Measurements from ENCODE around the gene SEC14L2.

SEC14L2 gene

DNA sequence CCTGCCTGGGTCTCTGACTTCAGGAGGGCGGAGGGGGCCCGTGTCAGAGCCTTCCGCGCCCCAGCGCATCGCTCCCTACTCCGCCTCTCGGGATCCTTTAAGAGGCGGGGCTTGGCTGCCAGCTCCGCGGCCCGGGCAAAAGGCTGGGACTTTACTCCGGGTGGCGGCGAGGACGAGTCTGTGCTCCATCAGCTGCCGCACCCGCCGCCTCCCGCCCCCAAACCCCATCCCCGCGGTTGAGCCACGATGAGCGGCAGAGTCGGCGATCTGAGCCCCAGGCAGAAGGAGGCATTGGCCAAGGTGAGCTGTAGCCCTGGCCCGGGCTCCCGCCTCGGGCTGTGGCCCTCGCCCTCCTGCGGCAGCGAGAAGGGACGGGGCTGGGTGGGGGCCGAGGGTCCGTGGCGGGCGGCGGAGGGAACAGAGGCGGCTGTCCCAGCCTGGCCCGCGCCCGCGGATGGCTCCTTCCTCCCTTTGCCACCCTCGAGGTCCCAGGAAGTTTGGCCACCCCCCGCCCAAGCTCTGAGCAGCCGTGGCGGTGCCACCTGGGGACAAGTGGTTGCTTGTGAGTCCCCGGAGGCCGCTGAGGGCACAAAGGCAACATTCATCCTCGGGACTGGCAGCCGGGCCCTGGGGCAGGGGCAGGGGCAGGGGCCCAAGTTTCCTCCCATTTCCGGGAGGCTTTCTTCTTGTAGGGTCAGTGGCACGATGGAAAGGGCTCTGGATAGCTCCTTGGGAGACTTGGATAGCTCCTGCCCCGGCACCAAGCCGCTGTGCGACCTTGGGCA is at the start of gene SEC14L2:
SEC14L2 (plus strand) TSS at position 148 of the 785 bp plus-strand sequence; CDS start at position 247, 99 bp downstream.
- FAIRE-seq: no peak
- DNase-seq (ENCODE audit: extremely low spot score, insufficient read length, low read depth): no peak

GRCh38 chr22:30347255-30347892 is 49.4 kb upstream of the SEC14L2 start:
- no peak for FAIRE-seq
- DNase-seq (ENCODE audit: extremely low spot score, insufficient read length, low read depth): no peak

- FAIRE-seq: no peak
- DNase-seq (ENCODE audit: extremely low spot score, insufficient read length, low read depth): no peak
Measured at GRCh38 chr22:30348404-30348803, 48.4 kb upstream of the SEC14L2 start.

DNA sequence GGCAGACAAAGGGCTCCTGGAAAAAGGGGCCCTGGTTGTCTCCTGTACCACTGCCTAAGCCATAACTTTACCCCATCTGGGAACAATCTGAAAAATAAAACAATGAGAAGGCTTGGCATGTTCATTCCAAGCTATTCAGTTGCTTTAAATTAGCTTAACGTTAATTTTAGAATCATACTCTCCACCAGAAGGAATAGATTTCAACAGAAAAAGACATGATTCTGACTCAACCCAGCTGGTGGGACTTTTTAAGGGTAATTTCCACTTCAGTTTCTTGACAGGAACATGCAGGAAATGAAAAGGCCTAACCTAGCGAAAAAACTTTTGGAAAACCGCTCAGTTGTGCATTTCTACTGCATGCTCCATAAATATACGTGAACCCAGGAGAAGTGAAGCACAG is 48.0 kb upstream of the SEC14L2 start:
- DNase-seq (ENCODE audit: extremely low spot score, insufficient read length, low read depth): no peak
- FAIRE-seq: no peak

DNA sequence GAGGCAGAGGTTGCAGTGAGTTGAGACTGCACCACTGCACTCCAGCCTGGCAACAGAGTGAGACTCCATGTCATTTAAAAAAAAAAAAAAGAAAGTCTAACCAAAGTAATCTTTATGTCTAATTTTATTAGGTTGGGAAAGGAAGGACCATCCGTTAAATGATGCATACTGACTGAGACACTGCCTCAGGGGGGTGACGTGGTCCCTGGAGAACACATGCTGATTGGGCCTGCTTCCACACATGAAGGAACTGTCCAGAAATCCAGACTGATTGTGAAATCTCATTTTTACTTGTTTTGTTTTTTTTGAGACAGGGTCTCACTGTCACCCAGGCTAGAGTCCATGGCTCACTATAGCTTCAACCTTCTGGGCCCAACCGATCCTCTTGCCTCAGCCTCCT is 45.6 kb upstream of the SEC14L2 start:
- DNase-seq (ENCODE audit: extremely low spot score, insufficient read length, low read depth) (no peak), FAIRE-seq (no peak)

DNA sequence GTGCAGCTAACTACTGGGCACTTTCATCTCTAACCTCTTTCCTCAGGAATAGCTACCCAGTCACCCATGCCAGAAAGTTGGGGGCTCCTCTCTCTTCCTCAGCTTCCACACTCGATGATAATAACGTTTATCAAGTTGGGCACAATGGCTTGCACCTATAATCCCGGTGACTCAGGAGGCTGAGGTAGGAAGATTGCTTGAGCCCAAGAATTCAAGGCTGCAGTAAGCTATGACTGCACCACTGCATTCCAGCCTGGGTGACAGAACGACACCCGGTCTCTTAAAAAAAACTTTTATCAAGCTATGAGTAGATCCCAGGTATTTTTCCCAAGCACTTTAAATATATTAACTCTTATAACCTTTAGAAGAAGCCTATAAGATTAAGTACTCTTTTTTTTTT is 42.2 kb upstream of the SEC14L2 start:
- no peak for FAIRE-seq
- DNase-seq (ENCODE audit: extremely low spot score, insufficient read length, low read depth): no peak

DNA sequence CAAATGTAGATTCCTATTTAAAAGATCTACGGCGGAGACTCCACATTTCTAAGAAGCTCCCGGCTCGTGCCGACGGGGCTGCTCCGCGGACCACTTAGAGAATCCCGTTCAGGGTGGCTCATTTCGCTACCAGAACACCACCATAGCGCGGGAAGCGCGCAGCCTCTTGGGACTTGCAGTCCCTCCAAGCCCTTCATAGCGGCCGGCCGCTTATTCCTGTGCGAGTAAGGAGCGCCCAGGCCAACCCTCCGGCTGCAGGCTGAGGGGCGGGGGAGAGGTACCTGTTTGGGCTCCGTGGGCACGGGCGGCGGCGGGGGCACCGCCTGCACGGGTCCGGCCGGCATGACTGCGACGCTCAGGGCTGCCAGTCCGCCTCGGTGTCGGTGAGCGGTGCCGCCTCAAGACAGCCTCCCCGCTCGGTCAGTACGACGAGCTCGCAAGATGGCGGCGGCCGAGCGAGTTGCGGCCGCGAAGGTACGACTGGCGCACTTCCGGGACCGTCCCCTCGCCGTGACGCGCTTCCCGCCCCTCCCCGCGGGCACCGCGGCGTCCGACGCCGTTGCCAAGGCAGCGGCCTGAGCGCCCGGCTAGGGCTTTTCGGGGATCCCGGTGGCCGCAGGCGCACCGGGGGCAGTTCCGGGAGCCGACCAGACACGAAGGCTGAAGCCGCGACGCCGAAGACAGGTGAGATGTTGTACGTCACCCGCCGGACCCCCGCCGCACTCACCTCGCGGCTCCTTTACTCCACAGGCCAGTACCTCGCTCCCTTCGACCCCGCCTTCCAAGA is 40.2 kb upstream of the SEC14L2 start, which contains the start of the genes CCDC157 and SF3A1:
CCDC157 (plus strand) TSS at position 559 of the 787 bp plus-strand sequence. CDS start 8,994 bp downstream, outside the sequence.
SF3A1 (minus strand) TSS at position 446 of the 787 bp plus-strand sequence; CDS start at position 344, 102 bp downstream.
- FAIRE-seq (peak; percentile 87), DNase-seq (ENCODE audit: extremely low spot score, insufficient read length, low read depth) (peak; percentile 89)

- no peak for DNase-seq (ENCODE audit: extremely low spot score, insufficient read length, low read depth)
- FAIRE-seq: no peak
Measured at GRCh38 chr22:30357236-30357570, 39.6 kb upstream of the SEC14L2 start.

- FAIRE-seq (no peak), DNase-seq (ENCODE audit: extremely low spot score, insufficient read length, low read depth) (no peak)
Measured at GRCh38 chr22:30357650-30358215, 39.1 kb upstream of the SEC14L2 start.

GRCh38 chr22:30358541-30358940 is 38.3 kb upstream of the SEC14L2 start:
- DNase-seq (ENCODE audit: extremely low spot score, insufficient read length, low read depth): no peak
- FAIRE-seq: no peak

GRCh38 chr22:30361916-30362650 is 34.7 kb upstream of the SEC14L2 start:
- DNase-seq (ENCODE audit: extremely low spot score, insufficient read length, low read depth) (no peak), FAIRE-seq (no peak)

GRCh38 chr22:30362651-30363281 is 34.1 kb upstream of the SEC14L2 start:
- no peak for FAIRE-seq

DNA sequence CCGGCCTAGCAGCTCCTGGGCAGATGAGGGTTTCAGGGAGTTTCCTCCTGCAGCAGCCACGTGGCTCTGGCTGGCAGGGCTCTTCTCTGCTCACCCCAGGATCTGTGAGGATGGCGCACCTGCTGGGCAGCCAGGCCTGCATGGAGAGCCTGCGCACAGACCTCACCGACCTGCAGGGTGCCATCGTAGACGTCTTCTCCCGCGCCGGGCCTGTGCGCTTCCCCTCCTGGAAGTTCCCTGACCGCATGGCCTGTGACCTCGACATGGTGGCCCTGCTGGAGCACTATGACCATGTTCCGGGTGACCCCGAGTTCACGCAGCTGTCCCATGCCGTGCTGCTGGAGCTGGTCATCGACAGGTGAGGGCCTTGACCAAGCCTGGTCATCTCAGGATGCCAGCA is 30.9 kb upstream of the SEC14L2 start:
- DNase-seq (ENCODE audit: extremely low spot score, insufficient read length, low read depth): no peak
- no peak for FAIRE-seq

More at GRCh38 chr22:30362651-30363281, 34.1 kb upstream of the SEC14L2 start:
- DNase-seq (ENCODE audit: extremely low spot score, insufficient read length, low read depth): no peak

DNA sequence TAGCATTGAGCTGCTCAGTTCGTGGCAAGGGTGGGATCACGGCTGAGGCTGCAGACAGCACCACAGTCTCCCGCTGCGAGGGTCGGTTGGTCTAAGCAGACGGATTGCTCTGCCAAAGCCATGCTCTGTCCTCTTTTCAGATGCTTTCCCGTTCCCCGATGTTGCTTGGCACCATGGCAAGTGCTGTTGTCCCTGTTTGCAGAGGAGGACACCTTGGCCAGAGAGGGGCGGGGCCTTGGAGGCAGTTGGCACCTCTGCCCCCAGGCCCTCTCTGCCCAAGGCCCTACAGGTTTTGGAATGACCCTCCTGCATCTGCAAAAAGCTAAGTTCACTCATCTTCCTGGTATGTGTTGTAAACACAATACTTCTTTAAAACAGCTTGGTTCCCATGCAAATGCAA is 28.4 kb upstream of the SEC14L2 start:
- FAIRE-seq (no peak), DNase-seq (ENCODE audit: extremely low spot score, insufficient read length, low read depth) (no peak)

DNA sequence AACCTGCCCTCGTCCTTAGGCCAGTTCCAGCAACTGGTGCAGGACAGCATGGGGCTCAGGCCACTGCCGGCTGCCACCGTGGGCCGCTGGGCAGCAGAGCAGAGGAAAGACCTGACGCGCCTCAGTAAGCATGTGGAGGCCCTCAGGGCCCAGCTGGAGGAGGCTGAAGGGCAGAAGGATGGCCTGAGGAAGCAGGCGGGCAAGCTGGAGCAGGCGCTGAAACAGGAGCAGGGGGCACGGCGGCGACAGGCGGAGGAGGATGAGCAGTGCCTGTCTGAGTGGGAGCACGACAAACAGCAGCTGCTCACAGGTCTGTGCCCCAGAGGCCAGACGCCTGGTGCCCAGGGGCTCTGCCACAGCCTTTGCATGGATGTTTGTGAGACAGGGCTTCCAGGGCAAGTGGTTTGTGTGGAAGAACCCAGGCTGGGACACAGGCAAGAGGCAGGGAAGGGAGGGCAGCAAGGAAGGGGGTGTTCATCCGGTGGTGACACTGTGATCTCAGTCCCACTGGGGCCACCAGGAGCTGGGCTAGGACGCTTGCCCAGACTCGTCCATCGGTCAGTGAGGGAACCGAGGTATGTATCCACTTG is 26.1 kb upstream of the SEC14L2 start:
- FAIRE-seq (no peak), DNase-seq (ENCODE audit: extremely low spot score, insufficient read length, low read depth) (no peak)

GRCh38 chr22:30371321-30371720 is 25.5 kb upstream of the SEC14L2 start:
- no peak for FAIRE-seq
- no peak for DNase-seq (ENCODE audit: extremely low spot score, insufficient read length, low read depth)

GRCh38 chr22:30371981-30372380 is 24.8 kb upstream of the SEC14L2 start:
- DNase-seq (ENCODE audit: extremely low spot score, insufficient read length, low read depth) (no peak), FAIRE-seq (no peak)

- no peak for FAIRE-seq
Measured at GRCh38 chr22:30372915-30373314, 23.9 kb upstream of the SEC14L2 start.

More at GRCh38 chr22:30372915-30373314, 23.9 kb upstream of the SEC14L2 start:
- DNase-seq (ENCODE audit: extremely low spot score, insufficient read length, low read depth): no peak
